Small intestine (tissue), 16 donors: ENCODE data around the gene TIPARP. TPM values are rescaled to one million over a fixed set of nuclear protein-coding genes. Genes with fewer than 3 reads are reported as not detected.
A peak's percentile ranks its signal among the peaks of the same experiment; 100 is the strongest.

Experiments
- DNase-seq, 2 donors: peaks; one replicate each; pipeline versions ENCODE4 v3.0.0 to v3.0.0-alpha.2; 2013
- FAIRE-seq: peaks from 2 replicates; lab custom pipeline; 2012; peaks lifted over from hg19 to GRCh38; lab: Jason Lieb, UNC
- H3K27ac ChIP-seq, 3 donors: one replicate each; pipeline ENCODE4 v1.5.1; 2013; ENCODE audit warnings: low read length in 2 of 3, mild to moderate bottlenecking in 2 of 3, control low read depth in 1 of 3, inconsistent platforms in 1 of 3, low read depth in 1 of 3, moderate library complexity in 1 of 3
- H3K27me3 ChIP-seq, 3 donors: one replicate each; pipeline ENCODE4 v1.6.1; 2013; ENCODE audit warnings: low read length in 3 of 3, inconsistent platforms in 1 of 3; ENCODE audit not compliant: control insufficient read depth in 3 of 3, insufficient read depth in 3 of 3
- H3K36me3 ChIP-seq, 3 donors: one replicate each; pipeline ENCODE4 v1.6.1; 2013; ENCODE audit warnings: low read length in 3 of 3, inconsistent platforms in 1 of 3, low read depth in 1 of 3, mild to moderate bottlenecking in 1 of 3, moderate library complexity in 1 of 3; ENCODE audit not compliant: control insufficient read depth in 3 of 3, insufficient read depth in 2 of 3
- H3K4me1 ChIP-seq, 3 donors: one replicate each; pipeline ENCODE4 v1.6.1; 2013; ENCODE audit warnings: low read length in 2 of 3, inconsistent platforms in 1 of 3, low read depth in 1 of 3, mild to moderate bottlenecking in 1 of 3, moderate library complexity in 1 of 3; ENCODE audit not compliant: control insufficient read depth in 3 of 3, insufficient read depth in 2 of 3
- H3K4me3 ChIP-seq, 3 donors: one replicate each; pipeline ENCODE4 v1.5.1; 2013; ENCODE audit warnings: low read length in 3 of 3, control low read depth in 1 of 3, inconsistent platforms in 1 of 3, low read depth in 1 of 3, mild to moderate bottlenecking in 1 of 3, moderate library complexity in 1 of 3
- H3K9me3 ChIP-seq, 2 donors: one replicate each; pipeline ENCODE4 v1.6.1; 2013; ENCODE audit warnings: low read depth in 1 of 2, low read length in 1 of 2; ENCODE audit not compliant: control insufficient read depth in 2 of 2, insufficient read depth in 1 of 2
- WGBS, 3 donors: extraction: QIAGEN DNeasy Blood & Tissue Kit; methylation state at CpG; one replicate each; pipeline ENCODE4 v1.1.7; 2013; 5-methylcytosine and 5-hydroxymethylcytosine counted together
- long read RNA-seq, 10 donors: transcript quantifications; one replicate each; lab custom pipeline, GENCODE V29; 2026
- polyA plus RNA-seq, 4 donors: library from polyadenylated mRNA; stranded (reverse) in 3 of 4; unstranded in 1 of 4; fragments of 200-250 nt in 3 of 4; fragments of 120-200 nt in 1 of 4; gene quantifications; one replicate each; pipeline versions ENCODE4 v1.2.1 to v1.2.3, GENCODE V29; 2013
- donor health status: healthy with polysubstance abuse.
- donor health status: control.
- donor health status: control.
- donor health status: Bipolar disorder and iron deficiency.
- donor health status: healthy.

The TIPARP gene, protein sequence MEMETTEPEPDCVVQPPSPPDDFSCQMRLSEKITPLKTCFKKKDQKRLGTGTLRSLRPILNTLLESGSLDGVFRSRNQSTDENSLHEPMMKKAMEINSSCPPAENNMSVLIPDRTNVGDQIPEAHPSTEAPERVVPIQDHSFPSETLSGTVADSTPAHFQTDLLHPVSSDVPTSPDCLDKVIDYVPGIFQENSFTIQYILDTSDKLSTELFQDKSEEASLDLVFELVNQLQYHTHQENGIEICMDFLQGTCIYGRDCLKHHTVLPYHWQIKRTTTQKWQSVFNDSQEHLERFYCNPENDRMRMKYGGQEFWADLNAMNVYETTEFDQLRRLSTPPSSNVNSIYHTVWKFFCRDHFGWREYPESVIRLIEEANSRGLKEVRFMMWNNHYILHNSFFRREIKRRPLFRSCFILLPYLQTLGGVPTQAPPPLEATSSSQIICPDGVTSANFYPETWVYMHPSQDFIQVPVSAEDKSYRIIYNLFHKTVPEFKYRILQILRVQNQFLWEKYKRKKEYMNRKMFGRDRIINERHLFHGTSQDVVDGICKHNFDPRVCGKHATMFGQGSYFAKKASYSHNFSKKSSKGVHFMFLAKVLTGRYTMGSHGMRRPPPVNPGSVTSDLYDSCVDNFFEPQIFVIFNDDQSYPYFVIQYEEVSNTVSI
- polyA plus RNA-seq: 10 to 100 TPM in 3 of 4 donors, 1 to 10 TPM in 1; 8.5 to 18.3 (median 15.7) TPM
- long read RNA-seq, donor 1: 0 reads
- long read RNA-seq, donor 2: 0 reads
- long read RNA-seq, donor 3, partial matches to known transcripts: 7 of 7 reads
- long read RNA-seq, donor 3, other reads (novel, unspliced or antisense): 0 of 7 reads
- long read RNA-seq, donor 4: 0 reads
- long read RNA-seq, donor 5: 0 reads
- long read RNA-seq, donor 6, full-length matches to known transcripts: 1 of 1 reads
- long read RNA-seq, donor 6, partial matches to known transcripts: 0 of 1 reads
- long read RNA-seq, donor 6, other reads (novel, unspliced or antisense): 0 of 1 reads
- long read RNA-seq, donor 7: 0 reads
- long read RNA-seq, donor 8: 0 reads
- long read RNA-seq, donor 9: 0 reads
- long read RNA-seq, donor 10, full-length matches to known transcripts: 1 of 1 reads
- long read RNA-seq, donor 10, partial matches to known transcripts: 0 of 1 reads
- long read RNA-seq, donor 10, other reads (novel, unspliced or antisense): 0 of 1 reads

DNA sequence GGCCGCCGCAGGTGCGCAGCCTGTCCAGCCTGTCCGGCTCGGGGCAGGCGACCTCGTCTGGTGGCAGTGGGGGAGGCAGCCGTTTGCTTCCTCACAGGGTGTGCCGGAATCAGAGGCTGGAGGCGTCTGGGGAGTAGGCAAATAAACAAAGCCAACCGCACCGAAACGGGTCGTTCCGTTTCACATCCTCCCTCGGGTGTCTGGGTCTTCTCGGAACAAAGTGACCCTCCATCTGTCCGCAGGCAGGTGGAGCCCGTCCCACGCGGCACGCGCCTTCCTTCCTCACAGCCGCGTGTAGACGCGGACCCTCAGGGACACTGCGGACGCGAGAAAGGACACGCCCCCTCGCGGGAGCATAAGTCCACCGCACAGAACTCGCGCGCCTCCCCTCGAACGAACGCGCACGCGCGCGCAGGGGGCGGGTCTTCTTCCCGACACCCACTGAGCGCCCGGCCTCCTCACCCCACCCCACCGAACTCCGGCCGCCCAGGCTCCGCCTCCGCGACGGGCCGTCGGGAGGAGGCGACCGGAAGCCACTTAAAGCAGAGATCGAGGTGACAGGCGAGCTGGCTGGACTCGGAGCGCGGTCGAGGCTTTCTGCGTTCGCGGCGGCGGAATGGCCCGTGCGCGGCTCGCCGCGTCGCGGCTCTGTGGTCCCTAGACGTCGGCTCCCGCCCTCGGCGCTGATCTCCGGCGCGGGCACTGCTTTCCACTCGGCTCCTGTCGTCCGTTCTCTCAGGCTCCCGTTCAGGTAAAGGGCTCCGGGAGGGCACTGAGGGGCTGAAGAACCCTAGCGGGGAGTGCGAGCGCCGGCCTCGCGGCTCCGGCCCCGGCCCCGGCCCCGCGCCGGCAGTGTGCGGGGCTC lies at the start of gene TIPARP:
Gene TIPARP (plus strand): TSS at position 545 of the 865 bp plus-strand sequence. CDS start 3,108 bp downstream, outside the sequence.
- H3K4me3 ChIP-seq: peak within 1 kb of the TSS; percentile 83 to 97 (median 88)
- DNase-seq: peak; percentile 99 to 100
- no peaks in the 10 kb centered on the region for H3K27me3 ChIP-seq
- peaks cover 4 to 9% (median 7%) of the 10 kb centered on the region in 3 donors for H3K36me3 ChIP-seq
- 0% methylated on average over 82 to 105 of the region's 105 CpGs for WGBS, 3 donors
- no peak for FAIRE-seq
- peak within 1 kb of the TSS; percentile 96 to 98 (median 96) for H3K27ac ChIP-seq
- H3K9me3 ChIP-seq: no peaks in the 10 kb centered on the region
- H3K4me1 ChIP-seq: peaks cover 6 to 14% (median 6%) of the 10 kb centered on the region in 3 donors

DNA sequence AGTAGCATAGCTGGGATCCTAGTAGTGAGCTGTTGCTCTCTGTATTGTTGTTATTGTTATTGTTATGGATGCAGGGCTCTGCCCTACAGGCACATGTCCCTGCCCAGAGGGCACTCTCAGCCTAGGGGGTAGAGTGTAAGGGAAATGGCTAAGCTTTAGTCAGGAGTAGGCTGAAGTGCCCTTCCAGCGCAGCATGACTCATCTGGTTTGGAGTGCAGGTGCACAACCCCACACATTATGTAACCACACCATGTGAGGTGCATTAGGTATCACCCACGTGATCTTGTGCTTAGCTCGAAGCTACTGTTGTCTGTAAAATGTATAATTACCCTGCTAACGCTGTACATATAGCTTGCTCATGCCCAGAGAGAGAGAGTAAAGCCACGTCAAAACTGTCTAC lies 48.3 kb upstream of the TIPARP start:
- DNase-seq (peak; percentile 49 to 79), FAIRE-seq (no peak)
- H3K27me3 ChIP-seq: no peaks in the 10 kb centered on the region
- peaks cover 0 to 19% (median 0%) of the 10 kb centered on the region in 3 donors for H3K4me1 ChIP-seq
- no peak overlapping the region for H3K4me3 ChIP-seq
- no peaks in the 10 kb centered on the region for H3K36me3 ChIP-seq
- H3K27ac ChIP-seq: peak overlapping the region in 1 of 3 donors; percentile 59
- H3K9me3 ChIP-seq: no peaks in the 10 kb centered on the region
- WGBS, 3 donors: 53 to 69% (median 61%) methylated on average over 5 of the region's 5 CpGs

DNA sequence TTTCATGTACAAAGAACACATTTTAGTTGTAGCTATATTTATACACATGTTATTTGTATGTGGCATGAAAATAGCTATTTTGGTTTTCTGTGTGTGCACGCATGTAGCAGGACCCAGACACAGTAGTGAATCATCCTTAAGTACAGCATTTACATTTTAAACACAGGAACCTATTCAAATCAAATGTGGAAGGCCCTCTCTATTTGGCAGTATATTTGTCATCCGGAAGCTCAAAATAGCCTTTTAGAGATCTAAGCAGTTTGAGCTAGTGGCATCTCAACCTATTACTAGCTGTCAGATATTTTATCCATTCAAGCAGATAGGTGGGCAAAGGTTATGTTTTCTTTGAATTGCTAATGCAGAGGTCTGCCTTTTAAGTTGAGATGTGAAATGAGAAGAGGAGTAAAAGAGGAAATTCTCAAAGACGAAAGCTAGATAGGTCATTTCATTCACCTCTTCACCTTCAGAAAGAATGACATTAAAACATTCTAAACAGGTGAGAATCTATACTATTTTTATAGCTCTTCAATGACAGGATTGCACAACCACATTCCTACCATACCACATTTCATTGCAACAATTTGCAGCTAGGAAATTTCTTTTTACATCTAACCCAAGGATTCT lies 46.3 kb upstream of the TIPARP start:
- H3K4me3 ChIP-seq: no peak overlapping the region
- no peaks in the 10 kb centered on the region for H3K9me3 ChIP-seq
- 51 to 75% (median 66%) methylated on average over 3 of the region's 3 CpGs for WGBS, 3 donors
- H3K4me1 ChIP-seq: peaks cover 0 to 19% (median 0%) of the 10 kb centered on the region in 3 donors
- DNase-seq: peak in 1 of 2 donors; percentile 64
- H3K36me3 ChIP-seq: no peaks in the 10 kb centered on the region
- no peak for FAIRE-seq
- H3K27me3 ChIP-seq: no peaks in the 10 kb centered on the region
- peak overlapping the region in 1 of 3 donors; percentile 34 for H3K27ac ChIP-seq

DNA sequence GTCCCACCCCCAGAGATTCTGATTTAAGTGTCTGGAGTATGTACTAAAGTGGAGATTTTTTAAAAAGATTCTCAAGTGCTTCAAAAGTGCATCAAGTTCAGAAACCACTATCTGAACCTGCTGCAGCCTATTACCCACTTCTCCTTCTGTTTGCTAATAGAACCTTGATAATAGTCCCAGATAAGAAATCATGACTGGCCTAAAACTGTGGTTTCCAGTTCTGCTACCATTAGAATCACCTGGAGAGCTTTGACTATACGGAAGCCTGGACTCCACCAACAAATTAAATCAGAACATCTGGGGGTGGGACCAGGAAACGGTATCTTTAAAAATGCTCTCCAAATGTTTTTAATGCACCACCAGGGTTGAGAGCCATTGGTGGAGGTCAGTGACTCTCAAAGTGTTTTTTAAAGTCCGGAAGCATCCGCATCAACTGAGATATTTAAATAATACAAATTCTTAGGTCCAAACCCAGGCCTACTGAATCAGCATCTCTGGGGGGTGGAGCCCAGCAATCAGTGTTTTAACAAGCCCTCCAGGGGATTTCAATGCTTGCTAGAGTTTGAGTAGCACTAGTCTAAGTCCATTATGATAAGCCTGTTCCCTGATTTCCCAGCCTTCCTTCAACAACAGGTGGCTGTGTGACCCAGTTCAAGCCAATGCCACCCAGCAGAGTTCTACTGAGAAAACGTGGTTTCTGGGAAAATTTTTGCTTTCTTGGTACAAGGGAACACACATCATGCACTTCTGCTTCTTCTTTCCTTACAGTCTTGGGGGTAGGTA lies 45.4 kb upstream of the TIPARP start:
- DNase-seq (no peak), FAIRE-seq (no peak)
- Histone ChIP-seq H3K9me3 (no peaks in the 10 kb centered on the region), H3K27me3 (no peaks in the 10 kb centered on the region), H3K4me1 (peaks cover 0 to 19% (median 0%) of the 10 kb centered on the region in 3 donors), H3K27ac (peak overlapping the region in 1 of 3 donors; percentile 34), H3K4me3 (no peak overlapping the region), H3K36me3 (no peaks in the 10 kb centered on the region)
- WGBS, 3 donors: 71 to 85% (median 80%) methylated on average over 5 of the region's 5 CpGs

DNA sequence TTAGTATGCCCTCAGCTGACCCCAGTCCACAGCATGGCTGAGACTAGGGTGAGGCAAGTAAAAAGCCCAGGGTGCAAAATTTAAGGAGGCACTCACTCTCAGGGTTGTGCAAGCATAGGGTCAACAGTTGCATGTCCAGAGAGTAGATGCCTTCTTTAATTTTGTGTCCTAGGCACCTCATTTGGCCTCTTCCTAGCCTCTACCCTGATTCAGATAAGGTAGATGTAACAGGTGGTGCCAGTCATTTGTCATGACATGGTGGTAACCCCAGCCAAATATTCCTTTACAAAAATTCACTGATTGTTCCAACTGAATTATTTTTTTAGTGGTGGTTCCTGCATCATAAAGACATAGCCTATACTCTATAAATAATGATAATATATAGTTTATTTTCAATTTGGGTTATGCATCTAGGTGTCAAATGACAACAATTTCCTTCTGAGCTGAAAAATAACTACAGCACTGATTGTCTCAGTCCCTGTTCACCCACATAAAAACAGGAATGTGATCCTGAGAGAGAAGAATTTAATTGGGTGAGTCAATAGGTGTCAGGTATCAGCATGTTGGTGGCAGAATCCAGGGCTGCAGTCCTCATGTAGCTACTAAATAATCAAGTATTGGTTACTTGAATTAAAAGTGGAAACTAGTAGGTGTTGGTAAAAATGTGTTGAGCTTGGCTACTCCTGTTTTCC lies 44.2 kb upstream of the TIPARP start:
- no peak for FAIRE-seq
- H3K27ac ChIP-seq: no peak overlapping the region
- no peak overlapping the region for H3K4me3 ChIP-seq
- DNase-seq: no peak
- no peaks in the 10 kb centered on the region for H3K27me3 ChIP-seq
- H3K9me3 ChIP-seq: no peaks in the 10 kb centered on the region
- H3K4me1 ChIP-seq: peaks cover 0 to 19% (median 0%) of the 10 kb centered on the region in 3 donors
- H3K36me3 ChIP-seq: no peaks in the 10 kb centered on the region

DNA sequence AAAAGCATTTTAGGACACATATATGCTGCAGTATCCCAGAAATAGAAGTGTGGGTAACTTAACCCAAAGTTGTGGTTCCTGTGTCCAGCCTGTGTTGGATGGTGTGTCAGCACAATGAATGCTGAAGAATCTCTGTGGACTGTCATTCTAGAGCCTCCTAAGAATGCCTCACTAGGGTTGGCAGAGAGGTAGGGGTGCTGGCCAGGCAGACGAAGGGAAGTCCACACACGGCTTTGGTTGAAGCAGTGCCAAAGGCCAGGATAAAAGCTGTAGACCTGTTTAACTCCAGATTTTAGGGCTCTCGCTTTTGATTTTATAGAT lies 43.7 kb upstream of the TIPARP start:
- Histone ChIP-seq H3K27ac (no peak overlapping the region), H3K9me3 (no peaks in the 10 kb centered on the region), H3K4me1 (peaks cover 0 to 18% (median 0%) of the 10 kb centered on the region in 3 donors), H3K36me3 (no peaks in the 10 kb centered on the region), H3K27me3 (no peaks in the 10 kb centered on the region), H3K4me3 (no peak overlapping the region)
- 83 to 96% (median 92%) methylated on average over 3 of the region's 3 CpGs for WGBS, 3 donors
- DNase-seq (no peak), FAIRE-seq (no peak)
